ENCODE results near the gene UTS2B. TPM values are rescaled to one million over a fixed set of nuclear protein-coding genes. Genes with fewer than 3 reads are reported as not detected.

UTS2B gene
- total RNA-seq, 1 experiment from 2014 or later, result 0.26 TPM

DNA sequence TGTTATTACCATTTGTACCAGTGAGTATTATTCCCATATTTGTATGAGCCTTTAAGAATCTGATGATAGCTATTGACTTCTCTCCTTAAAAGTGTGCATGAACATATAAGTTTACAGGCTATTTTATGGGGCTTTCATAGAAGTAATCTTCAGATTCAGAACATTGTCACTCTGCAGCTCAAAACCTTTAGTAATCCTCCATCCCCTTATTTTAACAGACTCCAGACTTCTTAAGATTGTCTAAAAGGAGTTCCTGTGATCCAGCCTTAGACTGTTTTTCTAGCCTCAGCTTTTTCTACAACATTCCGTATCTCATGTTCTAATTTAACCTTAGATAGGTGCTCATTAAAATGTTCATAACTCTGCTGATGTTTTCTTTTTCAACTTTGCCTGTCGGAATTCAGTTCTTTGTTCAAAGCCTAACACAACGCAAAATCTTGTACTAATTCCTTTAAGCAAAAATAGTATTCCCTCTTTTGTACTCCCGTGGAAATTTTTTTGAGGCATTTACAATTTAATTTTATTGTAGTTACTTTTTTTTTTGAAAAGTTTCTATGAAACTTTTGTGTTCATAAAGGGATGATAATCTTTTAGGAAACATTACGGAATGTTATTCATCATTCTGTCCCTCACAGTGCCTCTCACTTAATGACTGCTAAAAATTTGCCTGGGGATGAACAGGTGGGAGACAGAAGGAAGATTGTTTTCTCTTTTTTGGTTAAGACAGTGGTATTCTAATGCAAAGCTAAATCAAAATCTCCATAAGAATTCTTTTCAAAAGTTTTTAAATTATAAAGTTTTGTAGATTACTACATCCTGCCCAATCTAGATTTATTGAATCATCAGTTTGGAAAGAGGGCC lies 38.7 kb upstream of the UTS2B start:
- POLR2A ChIA-PET, result no interaction called here
- CTCF ChIA-PET, result no interaction called here
- H3K36me3 ChIP-seq (ENCODE audit: control insufficient read depth, insufficient read depth, low read length), result peaks cover 23% of the 10 kb centered on the region
- no peaks in the 10 kb centered on the region for H3K9me3 ChIP-seq (ENCODE audit: control insufficient read depth, insufficient read depth, low read depth, low read length)
- no peaks in the 10 kb centered on the region; the same call in 1 of the 2 replicates for H3K4me1 ChIP-seq (ENCODE audit: control insufficient read depth, insufficient read depth, low read length)
- TF ChIP-seq SIN3A (IDR thresholded peaks at IDR 0.05; ENCODE audit: borderline replicate concordance, insufficient read depth, low read depth, low read length), result no peak
- TF ChIP-seq, protein P1, sequence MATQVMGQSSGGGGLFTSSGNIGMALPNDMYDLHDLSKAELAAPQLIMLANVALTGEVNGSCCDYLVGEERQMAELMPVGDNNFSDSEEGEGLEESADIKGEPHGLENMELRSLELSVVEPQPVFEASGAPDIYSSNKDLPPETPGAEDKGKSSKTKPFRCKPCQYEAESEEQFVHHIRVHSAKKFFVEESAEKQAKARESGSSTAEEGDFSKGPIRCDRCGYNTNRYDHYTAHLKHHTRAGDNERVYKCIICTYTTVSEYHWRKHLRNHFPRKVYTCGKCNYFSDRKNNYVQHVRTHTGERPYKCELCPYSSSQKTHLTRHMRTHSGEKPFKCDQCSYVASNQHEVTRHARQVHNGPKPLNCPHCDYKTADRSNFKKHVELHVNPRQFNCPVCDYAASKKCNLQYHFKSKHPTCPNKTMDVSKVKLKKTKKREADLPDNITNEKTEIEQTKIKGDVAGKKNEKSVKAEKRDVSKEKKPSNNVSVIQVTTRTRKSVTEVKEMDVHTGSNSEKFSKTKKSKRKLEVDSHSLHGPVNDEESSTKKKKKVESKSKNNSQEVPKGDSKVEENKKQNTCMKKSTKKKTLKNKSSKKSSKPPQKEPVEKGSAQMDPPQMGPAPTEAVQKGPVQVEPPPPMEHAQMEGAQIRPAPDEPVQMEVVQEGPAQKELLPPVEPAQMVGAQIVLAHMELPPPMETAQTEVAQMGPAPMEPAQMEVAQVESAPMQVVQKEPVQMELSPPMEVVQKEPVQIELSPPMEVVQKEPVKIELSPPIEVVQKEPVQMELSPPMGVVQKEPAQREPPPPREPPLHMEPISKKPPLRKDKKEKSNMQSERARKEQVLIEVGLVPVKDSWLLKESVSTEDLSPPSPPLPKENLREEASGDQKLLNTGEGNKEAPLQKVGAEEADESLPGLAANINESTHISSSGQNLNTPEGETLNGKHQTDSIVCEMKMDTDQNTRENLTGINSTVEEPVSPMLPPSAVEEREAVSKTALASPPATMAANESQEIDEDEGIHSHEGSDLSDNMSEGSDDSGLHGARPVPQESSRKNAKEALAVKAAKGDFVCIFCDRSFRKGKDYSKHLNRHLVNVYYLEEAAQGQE (IDR thresholded peaks at IDR 0.05; ENCODE audit: insufficient read depth in 1 of 2, low read depth in 2 of 2, low read length in 1 of 2), result no peak
- H3K27ac ChIP-seq (ENCODE audit: low read length), result no peak overlapping the region
- BruUV-seq (replicated peaks), result TSS peak; percentile 9
- in situ Hi-C loops (cut with HindIII; ENCODE audit: low pct_unique_long_range_greater_than_20kb, low sequenced_read_pairs), result no loop called here
- H3K27me3 ChIP-seq (ENCODE audit: control insufficient read depth, insufficient read depth, low read length), result no peaks in the 10 kb centered on the region
- no peak for DNase-seq (ENCODE audit: low read depth, low spot score)
- no peak overlapping the region for H3K4me3 ChIP-seq (ENCODE audit: low read depth in 2 of 2, low read length in 2 of 2)
- ATAC-seq, result no peak
- intact Hi-C loops (cut with micrococcal nuclease; ENCODE audit: unreplicated experiment), result no loop called here

DNA sequence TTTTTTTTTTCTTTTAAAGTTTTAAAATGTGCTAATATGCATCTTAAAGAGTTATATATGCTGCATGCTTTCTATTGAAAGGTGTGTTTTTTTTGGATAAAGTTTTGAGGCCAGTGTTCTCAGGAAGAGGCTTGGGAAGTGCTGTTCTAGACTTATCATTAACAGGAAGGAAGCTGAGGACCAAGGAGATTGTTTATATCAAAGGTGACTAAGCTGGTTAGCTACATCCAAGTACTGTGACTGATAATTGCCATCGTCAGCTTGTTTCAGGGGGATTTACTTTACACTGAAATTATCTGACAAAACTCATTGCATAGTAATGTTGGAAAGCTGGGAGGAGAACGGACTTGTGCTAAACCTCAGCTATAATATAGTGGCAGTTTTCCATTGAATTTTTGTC lies 36.3 kb upstream of the UTS2B start:
- Histone ChIP-seq H3K9me3 (ENCODE audit: control insufficient read depth, insufficient read depth, low read depth, low read length) (no peaks in the 10 kb centered on the region), H3K27me3 (ENCODE audit: control insufficient read depth, insufficient read depth, low read length) (no peaks in the 10 kb centered on the region), H3K4me1 (ENCODE audit: control insufficient read depth, insufficient read depth, low read length) (no peaks in the 10 kb centered on the region; the same call in 1 of the 2 replicates), H3K4me3 (ENCODE audit: low read depth in 2 of 2, low read length in 2 of 2) (no peak overlapping the region), H3K36me3 (ENCODE audit: control insufficient read depth, insufficient read depth, low read length) (peaks cover 20% of the 10 kb centered on the region), H3K27ac (ENCODE audit: low read length) (no peak overlapping the region)
- DNase-seq (ENCODE audit: low read depth, low spot score) (no peak), ATAC-seq (no peak)
- in situ Hi-C loops (cut with HindIII; ENCODE audit: low pct_unique_long_range_greater_than_20kb, low sequenced_read_pairs), result no loop called here
- no TSS peak for BruUV-seq (replicated peaks)
- ChIA-PET POLR2A (no interaction called here), CTCF (no interaction called here)
- TF ChIP-seq POLR2AphosphoS5 (IDR thresholded peaks at IDR 0.05; ENCODE audit: low read depth, low read length) (no peak), SIN3A (IDR thresholded peaks at IDR 0.05; ENCODE audit: borderline replicate concordance, insufficient read depth, low read depth, low read length) (no peak), TCF7L2 (IDR thresholded peaks at IDR 0.05; ENCODE audit: low read depth, low read length) (no peak)
- TF ChIP-seq, protein P1 (IDR thresholded peaks at IDR 0.05; ENCODE audit: insufficient read depth in 1 of 2, low read depth in 2 of 2, low read length in 1 of 2), result no peak
- intact Hi-C loops (cut with micrococcal nuclease; ENCODE audit: unreplicated experiment), result no loop called here
